ENCODE measurements around the gene RFC3. TPM values are rescaled to one million over a fixed set of nuclear protein-coding genes. Genes with fewer than 3 reads are reported as not detected.

Gene RFC3
- polyA plus RNA-seq, 2 of the 4 experiments (the other 2 are of a cell fraction): 45.3 to 54.5 TPM

DNA sequence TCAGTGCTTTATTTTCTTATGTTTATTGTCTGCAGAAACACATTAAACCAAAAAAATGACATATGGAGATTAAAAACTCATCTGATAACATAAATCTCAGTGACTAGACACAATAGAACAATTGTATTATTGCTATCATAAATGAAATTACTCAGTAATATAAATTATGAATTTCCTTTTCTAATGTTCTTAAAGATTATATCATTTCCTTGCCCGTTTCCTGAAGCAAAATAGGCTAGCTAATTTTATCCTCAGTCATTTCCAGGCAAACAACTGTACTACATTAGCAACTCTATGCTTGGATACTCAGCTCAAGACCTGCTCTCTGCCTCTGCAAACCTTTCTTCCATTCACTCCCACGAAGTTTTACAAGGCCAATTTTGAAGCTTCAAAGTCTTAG lies 61.2 kb downstream of the RFC3 start:
- Histone ChIP-seq H3K4me2 (no peak overlapping the region), H3K27ac (no peak overlapping the region), H3K9me3 (no peaks in the 10 kb centered on the region), H3K4me1 (no peaks in the 10 kb centered on the region), H3K4me3 (no peak overlapping the region)
- DNase-seq (ENCODE audit: low read depth in 1 of 2, low spot score in 1 of 2) (no peak), FAIRE-seq (no peak), ATAC-seq (no peak)
- TF ChIP-seq SREBF2 (IDR thresholded peaks at IDR 0.05) (no peak), HEYL (CRISPR knock-in tag; IDR thresholded peaks at IDR 0.05) (no peak), ZSCAN20 (CRISPR knock-in tag; IDR thresholded peaks at IDR 0.05) (no peak), HOXB5 (CRISPR knock-in tag; IDR thresholded peaks at IDR 0.05) (no peak)
- TF ChIP-seq, protein P1, sequence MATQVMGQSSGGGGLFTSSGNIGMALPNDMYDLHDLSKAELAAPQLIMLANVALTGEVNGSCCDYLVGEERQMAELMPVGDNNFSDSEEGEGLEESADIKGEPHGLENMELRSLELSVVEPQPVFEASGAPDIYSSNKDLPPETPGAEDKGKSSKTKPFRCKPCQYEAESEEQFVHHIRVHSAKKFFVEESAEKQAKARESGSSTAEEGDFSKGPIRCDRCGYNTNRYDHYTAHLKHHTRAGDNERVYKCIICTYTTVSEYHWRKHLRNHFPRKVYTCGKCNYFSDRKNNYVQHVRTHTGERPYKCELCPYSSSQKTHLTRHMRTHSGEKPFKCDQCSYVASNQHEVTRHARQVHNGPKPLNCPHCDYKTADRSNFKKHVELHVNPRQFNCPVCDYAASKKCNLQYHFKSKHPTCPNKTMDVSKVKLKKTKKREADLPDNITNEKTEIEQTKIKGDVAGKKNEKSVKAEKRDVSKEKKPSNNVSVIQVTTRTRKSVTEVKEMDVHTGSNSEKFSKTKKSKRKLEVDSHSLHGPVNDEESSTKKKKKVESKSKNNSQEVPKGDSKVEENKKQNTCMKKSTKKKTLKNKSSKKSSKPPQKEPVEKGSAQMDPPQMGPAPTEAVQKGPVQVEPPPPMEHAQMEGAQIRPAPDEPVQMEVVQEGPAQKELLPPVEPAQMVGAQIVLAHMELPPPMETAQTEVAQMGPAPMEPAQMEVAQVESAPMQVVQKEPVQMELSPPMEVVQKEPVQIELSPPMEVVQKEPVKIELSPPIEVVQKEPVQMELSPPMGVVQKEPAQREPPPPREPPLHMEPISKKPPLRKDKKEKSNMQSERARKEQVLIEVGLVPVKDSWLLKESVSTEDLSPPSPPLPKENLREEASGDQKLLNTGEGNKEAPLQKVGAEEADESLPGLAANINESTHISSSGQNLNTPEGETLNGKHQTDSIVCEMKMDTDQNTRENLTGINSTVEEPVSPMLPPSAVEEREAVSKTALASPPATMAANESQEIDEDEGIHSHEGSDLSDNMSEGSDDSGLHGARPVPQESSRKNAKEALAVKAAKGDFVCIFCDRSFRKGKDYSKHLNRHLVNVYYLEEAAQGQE (IDR thresholded peaks at IDR 0.05): no peak
- ChIA-PET CTCF (interaction anchor here (1.9 kb wide), 1 partner anchor 11 kb away, joined by 4 read pairs; no protein-coding TSS in a partner anchor), POLR2A (no interaction called here)
- 40% methylated on average over 2 of the region's 2 CpGs for WGBS (ENCODE audit: missing lambda C conversion rate)

DNA sequence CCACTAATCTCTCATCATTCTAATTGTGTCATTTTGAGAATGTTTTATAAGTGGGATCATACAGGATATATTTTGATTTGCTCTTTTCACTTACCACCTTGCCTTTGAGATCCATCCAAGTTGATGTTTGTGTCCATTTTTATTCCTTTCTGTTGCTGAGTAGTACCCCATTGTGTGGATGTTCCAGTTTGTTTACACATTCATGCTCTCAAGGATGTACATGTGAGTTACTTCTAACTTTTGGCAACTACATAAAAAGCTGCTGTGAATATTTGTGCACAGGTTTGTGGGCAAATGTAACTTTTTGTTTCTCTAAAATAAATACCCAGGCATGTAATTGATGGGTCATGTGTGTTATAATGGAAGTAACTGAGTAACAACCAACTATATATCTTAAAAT lies 64.9 kb downstream of the RFC3 start:
- ATAC-seq (no peak), FAIRE-seq (no peak), DNase-seq (ENCODE audit: low read depth in 1 of 2, low spot score in 1 of 2) (no peak)
- Histone ChIP-seq H3K9me3 (no peaks in the 10 kb centered on the region), H3K4me2 (no peak overlapping the region), H3K4me3 (no peak overlapping the region), H3K27ac (no peak overlapping the region), H3K4me1 (no peaks in the 10 kb centered on the region)
- POLR2A ChIA-PET: no interaction called here
- CTCF ChIA-PET: no interaction called here
- TF ChIP-seq MYC (IDR thresholded peaks at IDR 0.05; ENCODE audit: borderline replicate concordance, low read length) (no peak), CBX2 (IDR thresholded peaks at IDR 0.05; ENCODE audit: borderline replicate concordance, low read depth) (no peak), ZFP36 (IDR thresholded peaks at IDR 0.05; ENCODE audit: borderline replicate concordance, partially characterized antibody) (no peak), JUNB (IDR thresholded peaks at IDR 0.05) (no peak), JUN (IDR thresholded peaks at IDR 0.05) (no peak), RARB (CRISPR knock-in tag; IDR thresholded peaks at IDR 0.05) (no peak), RFX5 (IDR thresholded peaks at IDR 0.05) (no peak), CEBPB (IDR thresholded peaks at IDR 0.05) (no peak), HDAC2 (IDR thresholded peaks at IDR 0.05) (no peak), KDM1A (IDR thresholded peaks at IDR 0.05; ENCODE audit: low read depth) (no peak), ZSCAN20 (CRISPR knock-in tag; IDR thresholded peaks at IDR 0.05) (no peak), RAD21 (conservative IDR thresholded peaks at IDR 0.05 in 1 of 2, IDR thresholded peaks at IDR 0.05 in 1 of 2) (no peak), KDM5A (IDR thresholded peaks at IDR 0.05) (no peak), POLR2A (IDR thresholded peaks at IDR 0.05; ENCODE audit: low read length) (no peak), EHMT2 (IDR thresholded peaks at IDR 0.05; ENCODE audit: low read depth) (no peak)
- TF ChIP-seq, protein P2, sequence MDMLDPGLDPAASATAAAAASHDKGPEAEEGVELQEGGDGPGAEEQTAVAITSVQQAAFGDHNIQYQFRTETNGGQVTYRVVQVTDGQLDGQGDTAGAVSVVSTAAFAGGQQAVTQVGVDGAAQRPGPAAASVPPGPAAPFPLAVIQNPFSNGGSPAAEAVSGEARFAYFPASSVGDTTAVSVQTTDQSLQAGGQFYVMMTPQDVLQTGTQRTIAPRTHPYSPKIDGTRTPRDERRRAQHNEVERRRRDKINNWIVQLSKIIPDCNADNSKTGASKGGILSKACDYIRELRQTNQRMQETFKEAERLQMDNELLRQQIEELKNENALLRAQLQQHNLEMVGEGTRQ (IDR thresholded peaks at IDR 0.05): no peak
- TF ChIP-seq, protein P3, sequence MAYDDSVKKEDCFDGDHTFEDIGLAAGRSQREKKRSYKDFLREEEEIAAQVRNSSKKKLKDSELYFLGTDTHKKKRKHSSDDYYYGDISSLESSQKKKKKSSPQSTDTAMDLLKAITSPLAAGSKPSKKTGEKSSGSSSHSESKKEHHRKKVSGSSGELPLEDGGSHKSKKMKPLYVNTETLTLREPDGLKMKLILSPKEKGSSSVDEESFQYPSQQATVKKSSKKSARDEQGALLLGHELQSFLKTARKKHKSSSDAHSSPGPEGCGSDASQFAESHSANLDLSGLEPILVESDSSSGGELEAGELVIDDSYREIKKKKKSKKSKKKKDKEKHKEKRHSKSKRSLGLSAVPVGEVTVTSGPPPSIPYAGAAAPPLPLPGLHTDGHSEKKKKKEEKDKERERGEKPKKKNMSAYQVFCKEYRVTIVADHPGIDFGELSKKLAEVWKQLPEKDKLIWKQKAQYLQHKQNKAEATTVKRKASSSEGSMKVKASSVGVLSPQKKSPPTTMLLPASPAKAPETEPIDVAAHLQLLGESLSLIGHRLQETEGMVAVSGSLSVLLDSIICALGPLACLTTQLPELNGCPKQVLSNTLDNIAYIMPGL (CRISPR knock-in tag; IDR thresholded peaks at IDR 0.05; ENCODE audit: borderline replicate concordance): no peak
- TF ChIP-seq, protein P4, sequence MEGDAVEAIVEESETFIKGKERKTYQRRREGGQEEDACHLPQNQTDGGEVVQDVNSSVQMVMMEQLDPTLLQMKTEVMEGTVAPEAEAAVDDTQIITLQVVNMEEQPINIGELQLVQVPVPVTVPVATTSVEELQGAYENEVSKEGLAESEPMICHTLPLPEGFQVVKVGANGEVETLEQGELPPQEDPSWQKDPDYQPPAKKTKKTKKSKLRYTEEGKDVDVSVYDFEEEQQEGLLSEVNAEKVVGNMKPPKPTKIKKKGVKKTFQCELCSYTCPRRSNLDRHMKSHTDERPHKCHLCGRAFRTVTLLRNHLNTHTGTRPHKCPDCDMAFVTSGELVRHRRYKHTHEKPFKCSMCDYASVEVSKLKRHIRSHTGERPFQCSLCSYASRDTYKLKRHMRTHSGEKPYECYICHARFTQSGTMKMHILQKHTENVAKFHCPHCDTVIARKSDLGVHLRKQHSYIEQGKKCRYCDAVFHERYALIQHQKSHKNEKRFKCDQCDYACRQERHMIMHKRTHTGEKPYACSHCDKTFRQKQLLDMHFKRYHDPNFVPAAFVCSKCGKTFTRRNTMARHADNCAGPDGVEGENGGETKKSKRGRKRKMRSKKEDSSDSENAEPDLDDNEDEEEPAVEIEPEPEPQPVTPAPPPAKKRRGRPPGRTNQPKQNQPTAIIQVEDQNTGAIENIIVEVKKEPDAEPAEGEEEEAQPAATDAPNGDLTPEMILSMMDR (IDR thresholded peaks at IDR 0.05): no peak
- TF ChIP-seq, protein P5, sequence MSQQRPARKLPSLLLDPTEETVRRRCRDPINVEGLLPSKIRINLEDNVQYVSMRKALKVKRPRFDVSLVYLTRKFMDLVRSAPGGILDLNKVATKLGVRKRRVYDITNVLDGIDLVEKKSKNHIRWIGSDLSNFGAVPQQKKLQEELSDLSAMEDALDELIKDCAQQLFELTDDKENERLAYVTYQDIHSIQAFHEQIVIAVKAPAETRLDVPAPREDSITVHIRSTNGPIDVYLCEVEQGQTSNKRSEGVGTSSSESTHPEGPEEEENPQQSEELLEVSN (IDR thresholded peaks at IDR 0.05; ENCODE audit: borderline replicate concordance, low read depth): no peak
- TF ChIP-seq, protein P6, sequence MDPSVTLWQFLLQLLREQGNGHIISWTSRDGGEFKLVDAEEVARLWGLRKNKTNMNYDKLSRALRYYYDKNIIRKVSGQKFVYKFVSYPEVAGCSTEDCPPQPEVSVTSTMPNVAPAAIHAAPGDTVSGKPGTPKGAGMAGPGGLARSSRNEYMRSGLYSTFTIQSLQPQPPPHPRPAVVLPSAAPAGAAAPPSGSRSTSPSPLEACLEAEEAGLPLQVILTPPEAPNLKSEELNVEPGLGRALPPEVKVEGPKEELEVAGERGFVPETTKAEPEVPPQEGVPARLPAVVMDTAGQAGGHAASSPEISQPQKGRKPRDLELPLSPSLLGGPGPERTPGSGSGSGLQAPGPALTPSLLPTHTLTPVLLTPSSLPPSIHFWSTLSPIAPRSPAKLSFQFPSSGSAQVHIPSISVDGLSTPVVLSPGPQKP (IDR thresholded peaks at IDR 0.05; ENCODE audit: low read depth, low read length): no peak
